Type B pancreatic cell (in vitro differentiated cells): ENCODE data around the gene RAP1A. TPM values are rescaled to one million over a fixed set of nuclear protein-coding genes. Genes with fewer than 3 reads are reported as not detected.
A peak's percentile ranks its signal among the peaks of the same experiment; 100 is the strongest.

Experiments
- DNase-seq: peaks from one replicate; pipeline ENCODE4 v3.0.0; 2021; ENCODE audit warnings: mixed read lengths; ENCODE audit not compliant: unreplicated experiment; ENCODE audit errors: extremely low spot score
- H3K27ac Mint-ChIP-seq: 2 replicates; pipeline ENCODE4 v1.8.0; 2021; ENCODE audit warnings: mild to moderate bottlenecking, mixed read lengths
- H3K27me3 Mint-ChIP-seq: 2 replicates; pipeline ENCODE4 v1.8.0; 2021; ENCODE audit warnings: mixed read lengths
- H3K36me3 Mint-ChIP-seq: 2 replicates; pipeline ENCODE4 v1.8.0; 2021; ENCODE audit warnings: mixed read lengths
- H3K4me1 Mint-ChIP-seq: one replicate; pipeline ENCODE4 v1.8.0; 2021; ENCODE audit warnings: mixed read lengths; ENCODE audit not compliant: unreplicated experiment
- H3K4me3 Mint-ChIP-seq: 2 replicates; pipeline ENCODE4 v1.8.0; 2021; ENCODE audit warnings: mild to moderate bottlenecking, mixed read lengths
- H3K9me3 Mint-ChIP-seq: 2 replicates; pipeline ENCODE4 v1.8.0; 2021; ENCODE audit warnings: mixed read lengths
- long read RNA-seq: library from polyadenylated mRNA; unstranded; transcript quantifications from one replicate; pipeline ENCODE4 v2.0.0, GENCODE V29; 2020
- total RNA-seq: library from RNA; stranded (reverse); gene quantifications from 2 replicates; pipeline ENCODE4 v1.2.1, GENCODE V29; 2021; ENCODE audit warnings: low replicate concordance
- TF ChIP-seq, protein P1 (sequence below): fragments of 200-600 bp; sonication (generic); conservative IDR thresholded peaks from 2 replicates; pipeline ENCODE4 v1.5.0; 2021; ENCODE audit warnings: antibody characterized with exemption, mild to moderate bottlenecking

Gene RAP1A
- 42.3 and 58.0 TPM in 2 replicates for total RNA-seq
- long read RNA-seq, full-length matches to known transcripts, result 3 of 14 reads
- long read RNA-seq, partial matches to known transcripts, result 3 of 14 reads
- long read RNA-seq, other reads (novel, unspliced or antisense), result 8 of 14 reads

DNA sequence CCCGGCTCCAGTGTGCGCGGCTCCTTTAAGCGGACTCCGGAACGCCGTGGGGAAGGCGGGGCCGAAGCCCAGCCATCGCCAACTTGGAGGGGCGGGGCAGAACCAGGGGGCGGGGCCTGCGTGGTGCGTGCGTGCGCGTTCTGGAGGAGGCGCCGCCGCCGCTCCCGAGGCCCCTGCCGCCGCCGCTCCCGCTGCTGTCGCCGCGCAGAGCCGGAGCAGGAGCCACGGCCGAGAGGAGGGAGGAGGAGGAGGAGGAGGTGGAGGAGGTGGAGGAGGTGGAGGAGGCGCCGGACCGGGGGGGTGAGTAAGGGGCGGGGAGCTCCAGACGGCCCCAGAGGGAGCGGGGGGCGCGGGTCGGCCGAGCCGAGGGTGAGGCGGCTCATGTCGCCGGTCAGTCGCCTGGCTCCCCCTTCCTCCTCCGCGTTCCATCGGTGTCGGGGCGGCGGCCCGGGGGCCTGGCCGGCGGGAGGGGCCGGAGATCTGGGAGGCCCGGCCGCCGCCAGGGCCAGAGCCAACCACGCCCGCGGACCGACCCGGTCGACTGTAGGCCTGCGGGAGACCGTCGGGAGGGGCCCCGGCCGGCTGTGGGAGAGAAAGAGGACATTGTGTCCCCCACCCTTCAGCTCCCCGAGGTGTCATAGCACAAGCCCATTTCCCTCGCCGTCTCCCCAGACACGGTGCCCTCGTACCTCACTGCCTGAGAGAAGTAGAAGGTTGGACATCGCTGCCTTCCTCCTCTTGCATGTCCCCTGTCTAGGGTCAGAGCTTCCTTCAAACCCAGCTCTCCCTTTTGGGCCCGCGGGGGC lies at the start of gene RAP1A:
Gene RAP1A, plus strand, starts transcription at position 155 of the 806 bp plus-strand sequence. CDS start 71,572 bp downstream, outside the sequence.
- Mint-ChIP-seq H3K36me3 (no peaks in the 10 kb centered on the region), H3K9me3 (no peaks in the 10 kb centered on the region)

GRCh38 chr1:111569913-111570312 lies 49.7 kb upstream of the RAP1A start:
- DNase-seq, result no peak
- TF ChIP-seq, protein P1, sequence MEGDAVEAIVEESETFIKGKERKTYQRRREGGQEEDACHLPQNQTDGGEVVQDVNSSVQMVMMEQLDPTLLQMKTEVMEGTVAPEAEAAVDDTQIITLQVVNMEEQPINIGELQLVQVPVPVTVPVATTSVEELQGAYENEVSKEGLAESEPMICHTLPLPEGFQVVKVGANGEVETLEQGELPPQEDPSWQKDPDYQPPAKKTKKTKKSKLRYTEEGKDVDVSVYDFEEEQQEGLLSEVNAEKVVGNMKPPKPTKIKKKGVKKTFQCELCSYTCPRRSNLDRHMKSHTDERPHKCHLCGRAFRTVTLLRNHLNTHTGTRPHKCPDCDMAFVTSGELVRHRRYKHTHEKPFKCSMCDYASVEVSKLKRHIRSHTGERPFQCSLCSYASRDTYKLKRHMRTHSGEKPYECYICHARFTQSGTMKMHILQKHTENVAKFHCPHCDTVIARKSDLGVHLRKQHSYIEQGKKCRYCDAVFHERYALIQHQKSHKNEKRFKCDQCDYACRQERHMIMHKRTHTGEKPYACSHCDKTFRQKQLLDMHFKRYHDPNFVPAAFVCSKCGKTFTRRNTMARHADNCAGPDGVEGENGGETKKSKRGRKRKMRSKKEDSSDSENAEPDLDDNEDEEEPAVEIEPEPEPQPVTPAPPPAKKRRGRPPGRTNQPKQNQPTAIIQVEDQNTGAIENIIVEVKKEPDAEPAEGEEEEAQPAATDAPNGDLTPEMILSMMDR, result no peak
- no peaks in the 10 kb centered on the region for H3K9me3 Mint-ChIP-seq
- no peak overlapping the region for H3K27ac Mint-ChIP-seq
- peaks cover 3% of the 10 kb centered on the region for H3K27me3 Mint-ChIP-seq
- H3K4me3 Mint-ChIP-seq, result no peak overlapping the region
- peaks cover 5% of the 10 kb centered on the region for H3K4me1 Mint-ChIP-seq
- H3K36me3 Mint-ChIP-seq, result no peaks in the 10 kb centered on the region

More for the DNA sequence above, at the start of gene RAP1A:
- peak; percentile 95 for DNase-seq
- H3K27ac Mint-ChIP-seq, result peak within 1 kb of the TSS; percentile 77
- H3K27me3 Mint-ChIP-seq, result no peaks in the 10 kb centered on the region
- H3K4me3 Mint-ChIP-seq, result peak within 1 kb of the TSS; percentile 92
- TF ChIP-seq, protein P1, result no peak
- peaks cover 31% of the 10 kb centered on the region for H3K4me1 Mint-ChIP-seq

DNA sequence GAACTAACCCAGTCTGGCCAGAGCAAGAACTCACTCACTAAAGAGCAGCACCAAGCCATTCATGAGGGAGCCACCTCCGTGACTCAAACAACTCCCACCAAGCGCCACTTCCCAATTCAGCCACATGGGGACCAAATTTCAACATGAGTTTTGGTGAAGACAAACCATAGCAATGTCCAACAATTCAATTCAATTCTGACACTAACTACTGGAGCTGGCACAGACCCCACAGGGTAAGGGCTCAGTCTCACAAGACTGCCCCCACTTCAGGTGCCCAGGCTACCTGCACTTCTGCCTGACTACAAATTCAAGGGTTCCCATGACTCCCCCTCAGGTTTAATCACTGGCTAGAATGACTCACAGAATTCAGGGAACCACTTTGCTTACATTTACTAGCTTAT lies 48.8 kb upstream of the RAP1A start:
- no peak for DNase-seq
- Mint-ChIP-seq H3K9me3 (no peaks in the 10 kb centered on the region), H3K27me3 (peaks cover 3% of the 10 kb centered on the region), H3K4me3 (no peak overlapping the region), H3K36me3 (no peaks in the 10 kb centered on the region), H3K4me1 (peaks cover 5% of the 10 kb centered on the region), H3K27ac (no peak overlapping the region)
- TF ChIP-seq, protein P1, result peak; percentile 61

GRCh38 chr1:111571239-111571638 lies 48.4 kb upstream of the RAP1A start:
- H3K9me3 Mint-ChIP-seq, result no peaks in the 10 kb centered on the region
- H3K36me3 Mint-ChIP-seq, result no peaks in the 10 kb centered on the region
- DNase-seq, result no peak
- TF ChIP-seq, protein P1, result no peak
- no peak overlapping the region for H3K27ac Mint-ChIP-seq
- H3K4me1 Mint-ChIP-seq, result peaks cover 5% of the 10 kb centered on the region
- H3K27me3 Mint-ChIP-seq, result peaks cover 3% of the 10 kb centered on the region
- no peak overlapping the region for H3K4me3 Mint-ChIP-seq

DNA sequence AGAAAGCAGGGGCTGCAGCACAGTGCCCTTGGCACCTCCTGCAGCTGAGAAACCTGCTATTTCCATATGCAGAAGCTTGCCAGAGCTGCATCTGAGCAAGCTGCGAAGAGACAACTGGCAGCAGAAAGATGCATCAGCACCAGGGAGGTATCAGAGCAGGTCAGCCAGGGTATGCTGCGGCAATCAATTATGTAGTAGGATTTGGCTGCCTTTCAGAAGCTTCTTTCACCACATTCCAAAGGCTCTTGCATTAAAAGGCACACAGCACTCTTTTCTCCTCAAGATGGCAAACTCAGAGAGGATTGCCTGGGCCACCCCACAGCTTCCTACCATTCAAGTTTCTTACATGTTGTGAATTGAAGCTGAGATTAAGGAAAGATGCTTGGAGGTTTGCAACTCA lies 47.6 kb upstream of the RAP1A start:
- no peak for DNase-seq
- TF ChIP-seq, protein P1, result no peak
- H3K27ac Mint-ChIP-seq, result no peak overlapping the region
- H3K4me1 Mint-ChIP-seq, result peaks cover 5% of the 10 kb centered on the region
- peaks cover 3% of the 10 kb centered on the region for H3K27me3 Mint-ChIP-seq
- no peaks in the 10 kb centered on the region for H3K36me3 Mint-ChIP-seq
- H3K4me3 Mint-ChIP-seq, result no peak overlapping the region
- no peaks in the 10 kb centered on the region for H3K9me3 Mint-ChIP-seq
